ENCODE data around the gene NOB1. TPM values are rescaled to one million over a fixed set of nuclear protein-coding genes. Genes with fewer than 3 reads are reported as not detected.

The NOB1 gene
- total and polyA plus RNA-seq, 2 experiments from 2014 or later: 41.4 to 56.6 TPM

DNA sequence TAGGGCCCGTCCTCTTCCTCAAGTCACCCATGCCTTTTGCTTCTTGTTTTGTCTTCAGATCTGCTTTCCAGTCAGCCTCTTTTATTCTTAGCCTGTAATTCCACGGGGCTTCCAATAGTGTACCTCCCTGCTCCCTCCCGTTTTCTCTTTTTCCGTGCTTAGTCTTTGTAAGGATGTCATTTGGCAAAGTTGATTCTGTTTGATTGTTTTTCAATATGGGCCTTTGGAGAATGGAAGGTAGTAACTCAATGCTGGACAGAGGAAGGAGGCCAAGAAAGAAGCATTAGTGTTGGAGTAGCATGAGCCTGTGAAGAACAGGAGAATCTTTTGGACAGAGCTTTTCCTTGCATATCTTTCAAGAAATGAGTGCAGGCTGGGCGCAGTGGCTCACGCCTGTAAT is 13.9 kb upstream of the NOB1 start:
- Mint-ChIP-seq H3K4me3 (no peak overlapping the region), H3K27me3 (ENCODE audit: insufficient read depth, low read depth, poor library complexity) (peaks cover 5% of the 10 kb centered on the region), H3K4me1 (peaks cover 3% of the 10 kb centered on the region; the same call in 2 of the 3 replicates), H3K9me3 (peaks cover 8% of the 10 kb centered on the region; the same call in 2 of the 3 replicates), H3K27ac (no peak overlapping the region), H3K36me3 (ENCODE audit: low read depth) (peaks cover 8% of the 10 kb centered on the region; the same call in 2 of the 3 replicates)
- no peak for ATAC-seq
- no peak overlapping the region for H3K4me2 ChIP-seq
- no peaks in the 10 kb centered on the region for H3F3A ChIP-seq (replicated peaks; ENCODE audit: low read depth)
- no peak for DNase-seq (ENCODE audit: low spot score)
- H3K27ac ChIP-seq (ENCODE audit: low read depth): 0 out of 2 replicates have a peak overlapping the region, but pooled peaks have one; percentile 59
- H2AFZ ChIP-seq: no peak overlapping the region
- peaks cover 4% of the 10 kb centered on the region; the same call in 1 of the 2 replicates for H3K4me1 ChIP-seq (ENCODE audit: insufficient read depth)
- H3K27me3 ChIP-seq (ENCODE audit: insufficient read depth): no peaks in the 10 kb centered on the region
- H4K20me1 ChIP-seq (replicated peaks; ENCODE audit: insufficient read depth): peaks cover 14% of the 10 kb centered on the region; the same call in 1 of the 2 replicates
- no peaks in the 10 kb centered on the region for H3K36me3 ChIP-seq (ENCODE audit: insufficient read depth)
- peaks cover 83% of the 10 kb centered on the region for H3K79me2 ChIP-seq (replicated peaks; ENCODE audit: insufficient read depth)
- TF ChIP-seq, protein P1, sequence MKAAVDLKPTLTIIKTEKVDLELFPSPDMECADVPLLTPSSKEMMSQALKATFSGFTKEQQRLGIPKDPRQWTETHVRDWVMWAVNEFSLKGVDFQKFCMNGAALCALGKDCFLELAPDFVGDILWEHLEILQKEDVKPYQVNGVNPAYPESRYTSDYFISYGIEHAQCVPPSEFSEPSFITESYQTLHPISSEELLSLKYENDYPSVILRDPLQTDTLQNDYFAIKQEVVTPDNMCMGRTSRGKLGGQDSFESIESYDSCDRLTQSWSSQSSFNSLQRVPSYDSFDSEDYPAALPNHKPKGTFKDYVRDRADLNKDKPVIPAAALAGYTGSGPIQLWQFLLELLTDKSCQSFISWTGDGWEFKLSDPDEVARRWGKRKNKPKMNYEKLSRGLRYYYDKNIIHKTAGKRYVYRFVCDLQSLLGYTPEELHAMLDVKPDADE (IDR thresholded peaks at IDR 0.05): no peak
- TF ChIP-seq, protein P2, sequence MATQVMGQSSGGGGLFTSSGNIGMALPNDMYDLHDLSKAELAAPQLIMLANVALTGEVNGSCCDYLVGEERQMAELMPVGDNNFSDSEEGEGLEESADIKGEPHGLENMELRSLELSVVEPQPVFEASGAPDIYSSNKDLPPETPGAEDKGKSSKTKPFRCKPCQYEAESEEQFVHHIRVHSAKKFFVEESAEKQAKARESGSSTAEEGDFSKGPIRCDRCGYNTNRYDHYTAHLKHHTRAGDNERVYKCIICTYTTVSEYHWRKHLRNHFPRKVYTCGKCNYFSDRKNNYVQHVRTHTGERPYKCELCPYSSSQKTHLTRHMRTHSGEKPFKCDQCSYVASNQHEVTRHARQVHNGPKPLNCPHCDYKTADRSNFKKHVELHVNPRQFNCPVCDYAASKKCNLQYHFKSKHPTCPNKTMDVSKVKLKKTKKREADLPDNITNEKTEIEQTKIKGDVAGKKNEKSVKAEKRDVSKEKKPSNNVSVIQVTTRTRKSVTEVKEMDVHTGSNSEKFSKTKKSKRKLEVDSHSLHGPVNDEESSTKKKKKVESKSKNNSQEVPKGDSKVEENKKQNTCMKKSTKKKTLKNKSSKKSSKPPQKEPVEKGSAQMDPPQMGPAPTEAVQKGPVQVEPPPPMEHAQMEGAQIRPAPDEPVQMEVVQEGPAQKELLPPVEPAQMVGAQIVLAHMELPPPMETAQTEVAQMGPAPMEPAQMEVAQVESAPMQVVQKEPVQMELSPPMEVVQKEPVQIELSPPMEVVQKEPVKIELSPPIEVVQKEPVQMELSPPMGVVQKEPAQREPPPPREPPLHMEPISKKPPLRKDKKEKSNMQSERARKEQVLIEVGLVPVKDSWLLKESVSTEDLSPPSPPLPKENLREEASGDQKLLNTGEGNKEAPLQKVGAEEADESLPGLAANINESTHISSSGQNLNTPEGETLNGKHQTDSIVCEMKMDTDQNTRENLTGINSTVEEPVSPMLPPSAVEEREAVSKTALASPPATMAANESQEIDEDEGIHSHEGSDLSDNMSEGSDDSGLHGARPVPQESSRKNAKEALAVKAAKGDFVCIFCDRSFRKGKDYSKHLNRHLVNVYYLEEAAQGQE (IDR thresholded peaks at IDR 0.05; ENCODE audit: unreplicated experiment): no peak
- TF ChIP-seq NANOG (IDR thresholded peaks at IDR 0.05; ENCODE audit: borderline replicate concordance): no peak
- TF ChIP-seq ZNF114 (CRISPR knock-in tag; IDR thresholded peaks at IDR 0.05): no peak
- no peak for TF ChIP-seq POLR2AphosphoS5 (IDR thresholded peaks at IDR 0.05; ENCODE audit: low read depth)
- H3K9me2 ChIP-seq (ENCODE audit: insufficient read depth): no peaks in the 10 kb centered on the region
- H3K4me3 ChIP-seq: no peak overlapping the region

- H3K4me1 Mint-ChIP-seq: peaks cover 11% of the 10 kb centered on the region
- Histone ChIP-seq H3K4me2 (no peak overlapping the region), H2AFZ (no peak overlapping the region), H3K9me2 (ENCODE audit: insufficient read depth) (no peaks in the 10 kb centered on the region), H3K4me3 (no peak overlapping the region), H4K20me1 (replicated peaks; ENCODE audit: insufficient read depth) (peaks cover 14% of the 10 kb centered on the region; the same call in 1 of the 2 replicates), H3K4me1 (ENCODE audit: insufficient read depth) (peaks cover 4% of the 10 kb centered on the region; the same call in 1 of the 2 replicates), H3K27me3 (ENCODE audit: insufficient read depth) (no peaks in the 10 kb centered on the region), H3K27ac (ENCODE audit: low read depth) (no peak overlapping the region), H3K36me3 (ENCODE audit: insufficient read depth) (no peaks in the 10 kb centered on the region), H3K79me2 (replicated peaks; ENCODE audit: insufficient read depth) (peaks cover 86% of the 10 kb centered on the region), H3F3A (replicated peaks; ENCODE audit: low read depth) (no peaks in the 10 kb centered on the region)
- no peak overlapping the region for H3K27ac Mint-ChIP-seq
- peaks cover 8% of the 10 kb centered on the region; the same call in 2 of the 3 replicates for H3K36me3 Mint-ChIP-seq (ENCODE audit: low read depth)
- peaks cover 5% of the 10 kb centered on the region for H3K27me3 Mint-ChIP-seq (ENCODE audit: insufficient read depth, low read depth, poor library complexity)
- H3K9me3 Mint-ChIP-seq: peaks cover 8% of the 10 kb centered on the region; the same call in 2 of the 3 replicates
- no peak overlapping the region for H3K4me3 Mint-ChIP-seq
- no peak for DNase-seq (ENCODE audit: low spot score)
- no peak for ATAC-seq
- TF ChIP-seq, protein P3, sequence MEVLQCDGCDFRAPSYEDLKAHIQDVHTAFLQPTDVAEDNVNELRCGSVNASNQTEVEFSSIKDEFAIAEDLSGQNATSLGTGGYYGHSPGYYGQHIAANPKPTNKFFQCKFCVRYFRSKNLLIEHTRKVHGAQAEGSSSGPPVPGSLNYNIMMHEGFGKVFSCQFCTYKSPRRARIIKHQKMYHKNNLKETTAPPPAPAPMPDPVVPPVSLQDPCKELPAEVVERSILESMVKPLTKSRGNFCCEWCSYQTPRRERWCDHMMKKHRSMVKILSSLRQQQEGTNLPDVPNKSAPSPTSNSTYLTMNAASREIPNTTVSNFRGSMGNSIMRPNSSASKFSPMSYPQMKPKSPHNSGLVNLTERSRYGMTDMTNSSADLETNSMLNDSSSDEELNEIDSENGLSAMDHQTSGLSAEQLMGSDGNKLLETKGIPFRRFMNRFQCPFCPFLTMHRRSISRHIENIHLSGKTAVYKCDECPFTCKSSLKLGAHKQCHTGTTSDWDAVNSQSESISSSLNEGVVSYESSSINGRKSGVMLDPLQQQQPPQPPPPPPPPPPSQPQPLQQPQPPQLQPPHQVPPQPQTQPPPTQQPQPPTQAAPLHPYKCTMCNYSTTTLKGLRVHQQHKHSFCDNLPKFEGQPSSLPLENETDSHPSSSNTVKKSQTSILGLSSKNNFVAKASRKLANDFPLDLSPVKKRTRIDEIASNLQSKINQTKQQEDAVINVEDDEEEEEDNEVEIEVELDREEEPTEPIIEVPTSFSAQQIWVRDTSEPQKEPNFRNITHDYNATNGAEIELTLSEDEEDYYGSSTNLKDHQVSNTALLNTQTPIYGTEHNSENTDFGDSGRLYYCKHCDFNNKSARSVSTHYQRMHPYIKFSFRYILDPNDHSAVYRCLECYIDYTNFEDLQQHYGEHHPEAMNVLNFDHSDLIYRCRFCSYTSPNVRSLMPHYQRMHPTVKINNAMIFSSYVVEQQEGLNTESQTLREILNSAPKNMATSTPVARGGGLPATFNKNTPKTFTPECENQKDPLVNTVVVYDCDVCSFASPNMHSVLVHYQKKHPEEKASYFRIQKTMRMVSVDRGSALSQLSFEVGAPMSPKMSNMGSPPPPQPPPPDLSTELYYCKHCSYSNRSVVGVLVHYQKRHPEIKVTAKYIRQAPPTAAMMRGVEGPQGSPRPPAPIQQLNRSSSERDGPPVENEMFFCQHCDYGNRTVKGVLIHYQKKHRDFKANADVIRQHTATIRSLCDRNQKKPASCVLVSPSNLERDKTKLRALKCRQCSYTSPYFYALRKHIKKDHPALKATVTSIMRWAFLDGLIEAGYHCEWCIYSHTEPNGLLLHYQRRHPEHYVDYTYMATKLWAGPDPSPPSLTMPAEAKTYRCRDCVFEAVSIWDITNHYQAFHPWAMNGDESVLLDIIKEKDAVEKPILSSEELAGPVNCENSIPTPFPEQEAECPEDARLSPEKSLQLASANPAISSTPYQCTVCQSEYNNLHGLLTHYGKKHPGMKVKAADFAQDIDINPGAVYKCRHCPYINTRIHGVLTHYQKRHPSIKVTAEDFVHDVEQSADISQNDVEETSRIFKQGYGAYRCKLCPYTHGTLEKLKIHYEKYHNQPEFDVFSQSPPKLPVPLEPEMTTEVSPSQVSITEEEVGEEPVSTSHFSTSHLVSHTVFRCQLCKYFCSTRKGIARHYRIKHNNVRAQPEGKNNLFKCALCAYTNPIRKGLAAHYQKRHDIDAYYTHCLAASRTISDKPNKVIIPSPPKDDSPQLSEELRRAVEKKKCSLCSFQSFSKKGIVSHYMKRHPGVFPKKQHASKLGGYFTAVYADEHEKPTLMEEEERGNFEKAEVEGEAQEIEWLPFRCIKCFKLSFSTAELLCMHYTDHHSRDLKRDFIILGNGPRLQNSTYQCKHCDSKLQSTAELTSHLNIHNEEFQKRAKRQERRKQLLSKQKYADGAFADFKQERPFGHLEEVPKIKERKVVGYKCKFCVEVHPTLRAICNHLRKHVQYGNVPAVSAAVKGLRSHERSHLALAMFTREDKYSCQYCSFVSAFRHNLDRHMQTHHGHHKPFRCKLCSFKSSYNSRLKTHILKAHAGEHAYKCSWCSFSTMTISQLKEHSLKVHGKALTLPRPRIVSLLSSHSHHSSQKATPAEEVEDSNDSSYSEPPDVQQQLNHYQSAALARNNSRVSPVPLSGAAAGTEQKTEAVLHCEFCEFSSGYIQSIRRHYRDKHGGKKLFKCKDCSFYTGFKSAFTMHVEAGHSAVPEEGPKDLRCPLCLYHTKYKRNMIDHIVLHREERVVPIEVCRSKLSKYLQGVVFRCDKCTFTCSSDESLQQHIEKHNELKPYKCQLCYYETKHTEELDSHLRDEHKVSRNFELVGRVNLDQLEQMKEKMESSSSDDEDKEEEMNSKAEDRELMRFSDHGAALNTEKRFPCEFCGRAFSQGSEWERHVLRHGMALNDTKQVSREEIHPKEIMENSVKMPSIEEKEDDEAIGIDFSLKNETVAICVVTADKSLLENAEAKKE (CRISPR knock-in tag; IDR thresholded peaks at IDR 0.05): no peak
- TF ChIP-seq, protein P1 (IDR thresholded peaks at IDR 0.05): no peak
- TF ChIP-seq EZH2phosphoT487 (IDR thresholded peaks at IDR 0.05; ENCODE audit: unreplicated experiment): no peak
- TF ChIP-seq NANOG (IDR thresholded peaks at IDR 0.05; ENCODE audit: borderline replicate concordance): no peak
These were observed 12.9 kb upstream of the NOB1 start for GRCh38 chr16:69767459-69768229.
